COLO829 (cell line): Measurements from ENCODE around the gene TPRG1.

Source experiments
- DNase-seq: peaks from one replicate; pipeline ENCODE4 v3.0.0; 2012; ENCODE audit warnings: low spot score

The TPRG1 gene

GRCh38 chr3:189232790-189233189, 61.0 kb downstream of the TPRG1 start:
- no peak for DNase-seq

GRCh38 chr3:189233225-189233858, 61.6 kb downstream of the TPRG1 start:
- DNase-seq, result peak; percentile 83

- DNase-seq, result no peak
These were observed 63.4 kb downstream of the TPRG1 start for GRCh38 chr3:189235214-189235613.

- no peak for DNase-seq
These were observed 64.6 kb downstream of the TPRG1 start for GRCh38 chr3:189236352-189236751.

- DNase-seq, result no peak
These were observed 65.8 kb downstream of the TPRG1 start for GRCh38 chr3:189237526-189237925.

- no peak for DNase-seq
These were observed 66.3 kb downstream of the TPRG1 start for GRCh38 chr3:189238071-189238470.

- DNase-seq, result no peak
These were observed 67.8 kb downstream of the TPRG1 start for GRCh38 chr3:189239616-189240015.

GRCh38 chr3:189249987-189250386, 78.2 kb downstream of the TPRG1 start:
- no peak for DNase-seq

GRCh38 chr3:189258261-189258660, 86.5 kb downstream of the TPRG1 start:
- DNase-seq, result no peak

GRCh38 chr3:189260556-189261493, 89.1 kb downstream of the TPRG1 start:
- DNase-seq, result no peak

GRCh38 chr3:189262746-189263145, 91.0 kb downstream of the TPRG1 start:
- DNase-seq, result no peak

- peak; percentile 72 for DNase-seq
These were observed 96.3 kb downstream of the TPRG1 start for GRCh38 chr3:189267981-189268613.

GRCh38 chr3:189269365-189269764, 97.6 kb downstream of the TPRG1 start:
- no peak for DNase-seq

- peak; percentile 57 for DNase-seq
These were observed 98.6 kb downstream of the TPRG1 start for GRCh38 chr3:189270248-189270832.

GRCh38 chr3:189272500-189273119, 100.8 kb downstream of the TPRG1 start:
- no peak for DNase-seq

- DNase-seq, result no peak
These were observed 102.0 kb downstream of the TPRG1 start for GRCh38 chr3:189273736-189274135.

- DNase-seq, result no peak
These were observed 103.4 kb downstream of the TPRG1 start for GRCh38 chr3:189275182-189275581.

GRCh38 chr3:189275852-189276251, 104.1 kb downstream of the TPRG1 start:
- DNase-seq, result no peak

- DNase-seq, result peak; percentile 75
These were observed 104.9 kb downstream of the TPRG1 start for GRCh38 chr3:189276444-189277219.

GRCh38 chr3:189277711-189278110, 105.9 kb downstream of the TPRG1 start:
- no peak for DNase-seq

GRCh38 chr3:189278221-189278620, 106.5 kb downstream of the TPRG1 start:
- DNase-seq, result no peak
